ENCODE data around the gene USP34. TPM values are rescaled to one million over a fixed set of nuclear protein-coding genes. Genes with fewer than 3 reads are reported as not detected.
"Not testable (repeated sequence)": the region's sequence is repeated elsewhere in the genome, so short reads cannot be mapped to it uniquely, and the experiment has no call there.

USP34 gene
- polyA plus RNA-seq, 2 donors, result 32.2 to 40.4 TPM

- H3K27me3 ChIP-seq (ENCODE audit: control insufficient read depth in 1 of 2, insufficient read depth in 2 of 2, low read length in 2 of 2); H3K27ac ChIP-seq (ENCODE audit: low read depth in 2 of 2, low read length in 1 of 2); H3K4me1 ChIP-seq (ENCODE audit: control insufficient read depth in 2 of 2, insufficient read depth in 2 of 2, low read length in 1 of 2); H3K36me3 ChIP-seq (ENCODE audit: control insufficient read depth in 2 of 2, insufficient read depth in 2 of 2, low read length in 1 of 2); H3K4me3 ChIP-seq (ENCODE audit: low read depth in 1 of 2, low read length in 2 of 2); H3K9me3 ChIP-seq (ENCODE audit: control insufficient read depth in 2 of 2, insufficient read depth in 1 of 2, low read depth in 1 of 2, low read length in 1 of 2): not testable (repeated sequence)
- 94 to 95% methylated on average over 7 of the region's 7 CpGs for WGBS, 2 donors
Observed at GRCh38 chr2:61165082-61165481, 305.8 kb downstream of the USP34 start.

DNA sequence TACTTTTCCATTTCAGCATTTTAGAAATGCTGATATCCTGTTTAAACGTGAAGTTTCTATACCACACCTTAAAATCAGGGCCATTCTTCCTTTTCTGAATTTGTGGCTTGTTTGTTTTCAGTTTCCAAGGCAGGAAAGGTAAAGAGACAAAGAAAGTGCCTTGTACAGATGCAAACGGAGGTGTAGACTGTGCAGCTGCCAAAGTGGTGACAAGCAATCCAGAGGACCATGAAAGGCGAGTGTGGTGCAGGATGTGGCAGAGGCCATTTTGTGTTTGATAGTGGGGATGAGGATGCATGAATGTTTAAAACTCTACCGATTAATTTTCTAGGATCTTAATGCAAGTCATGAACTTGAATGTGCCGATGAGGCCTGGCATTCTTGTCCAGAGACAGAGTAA, 308.2 kb downstream of the USP34 start:
- Histone ChIP-seq H3K4me3 (ENCODE audit: low read depth in 1 of 2, low read length in 2 of 2) (no peak overlapping the region), H3K27ac (ENCODE audit: low read depth in 2 of 2, low read length in 1 of 2) (no peak overlapping the region), H3K9me3 (ENCODE audit: control insufficient read depth in 2 of 2, insufficient read depth in 1 of 2, low read depth in 1 of 2, low read length in 1 of 2) (no peaks in the 10 kb centered on the region), H3K27me3 (ENCODE audit: control insufficient read depth in 1 of 2, insufficient read depth in 2 of 2, low read length in 2 of 2) (no peaks in the 10 kb centered on the region), H3K36me3 (ENCODE audit: control insufficient read depth in 2 of 2, insufficient read depth in 2 of 2, low read length in 1 of 2) (peaks cover 2 to 3% of the 10 kb centered on the region in 2 donors), H3K4me1 (ENCODE audit: control insufficient read depth in 2 of 2, insufficient read depth in 2 of 2, low read length in 1 of 2) (no peaks in the 10 kb centered on the region)
- 80 to 83% methylated on average over 5 of the region's 5 CpGs for WGBS, 2 donors

GRCh38 chr2:61161888-61162287, 309.0 kb downstream of the USP34 start, which contains the start of gene C2orf74:
C2orf74 (plus strand) TSS chr2:61162188; CDS start chr2:61162515, 327 bp downstream.
- WGBS, 2 donors, result 86 to 93% methylated on average over 5 of the region's 5 CpGs
- Histone ChIP-seq H3K27ac (ENCODE audit: low read depth in 2 of 2, low read length in 1 of 2) (no peak within 1 kb of the TSS), H3K9me3 (ENCODE audit: control insufficient read depth in 2 of 2, insufficient read depth in 1 of 2, low read depth in 1 of 2, low read length in 1 of 2) (no peaks in the 10 kb centered on the region), H3K4me3 (ENCODE audit: low read depth in 1 of 2, low read length in 2 of 2) (no peak within 1 kb of the TSS), H3K27me3 (ENCODE audit: control insufficient read depth in 1 of 2, insufficient read depth in 2 of 2, low read length in 2 of 2) (no peaks in the 10 kb centered on the region), H3K36me3 (ENCODE audit: control insufficient read depth in 2 of 2, insufficient read depth in 2 of 2, low read length in 1 of 2) (peaks cover 2 to 3% of the 10 kb centered on the region in 2 donors), H3K4me1 (ENCODE audit: control insufficient read depth in 2 of 2, insufficient read depth in 2 of 2, low read length in 1 of 2) (no peaks in the 10 kb centered on the region)

DNA sequence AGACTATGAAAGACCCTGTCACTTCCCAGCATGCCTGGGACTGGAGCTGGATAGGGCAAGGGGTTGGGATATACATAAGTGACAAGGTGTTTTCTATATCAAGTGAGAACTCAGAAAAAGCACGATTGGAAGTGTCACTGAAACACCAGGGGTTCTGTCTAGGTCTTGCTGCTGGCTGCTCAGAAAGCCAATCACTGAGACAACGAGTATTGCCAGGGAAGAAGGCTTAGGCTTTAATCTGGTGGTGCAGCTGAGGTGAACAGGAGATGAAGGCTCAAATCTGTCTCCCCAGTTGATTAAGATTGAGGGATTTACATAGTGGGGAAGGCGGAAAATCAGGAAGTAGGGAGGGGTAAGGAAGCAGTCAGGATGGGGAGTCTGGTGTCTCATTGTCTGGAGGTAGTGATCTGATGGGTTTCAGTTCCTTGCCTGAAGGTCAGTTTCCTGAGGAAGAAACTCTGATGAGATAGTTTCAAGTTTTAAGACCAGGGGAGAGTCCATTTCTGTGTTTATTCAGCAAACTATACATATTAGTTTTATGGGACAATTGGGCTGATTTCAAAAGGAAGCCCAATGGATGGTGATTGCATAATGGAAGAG, 312.4 kb downstream of the USP34 start:
- no peaks in the 10 kb centered on the region for H3K27me3 ChIP-seq (ENCODE audit: control insufficient read depth in 1 of 2, insufficient read depth in 2 of 2, low read length in 2 of 2)
- H3K27ac ChIP-seq (ENCODE audit: low read depth in 2 of 2, low read length in 1 of 2), result peak overlapping the region in 1 of 2 donors; percentile 19
- 63 to 76% methylated on average over 3 of the region's 3 CpGs for WGBS, 2 donors
- no peak overlapping the region for H3K4me3 ChIP-seq (ENCODE audit: low read depth in 1 of 2, low read length in 2 of 2)
- H3K4me1 ChIP-seq (ENCODE audit: control insufficient read depth in 2 of 2, insufficient read depth in 2 of 2, low read length in 1 of 2), result no peaks in the 10 kb centered on the region
- no peaks in the 10 kb centered on the region for H3K9me3 ChIP-seq (ENCODE audit: control insufficient read depth in 2 of 2, insufficient read depth in 1 of 2, low read depth in 1 of 2, low read length in 1 of 2)
- H3K36me3 ChIP-seq (ENCODE audit: control insufficient read depth in 2 of 2, insufficient read depth in 2 of 2, low read length in 1 of 2), result peaks cover 0 to 3% of the 10 kb centered on the region in 2 donors

GRCh38 chr2:61157371-61158003, 313.4 kb downstream of the USP34 start:
- H3K9me3 ChIP-seq (ENCODE audit: control insufficient read depth in 2 of 2, insufficient read depth in 1 of 2, low read depth in 1 of 2, low read length in 1 of 2), result no peaks in the 10 kb centered on the region
- 94% methylated on average over 5 of the region's 5 CpGs for WGBS, 2 donors
- H3K4me3 ChIP-seq (ENCODE audit: low read depth in 1 of 2, low read length in 2 of 2), result no peak overlapping the region
- H3K27me3 ChIP-seq (ENCODE audit: control insufficient read depth in 1 of 2, insufficient read depth in 2 of 2, low read length in 2 of 2), result no peaks in the 10 kb centered on the region
- H3K4me1 ChIP-seq (ENCODE audit: control insufficient read depth in 2 of 2, insufficient read depth in 2 of 2, low read length in 1 of 2), result no peaks in the 10 kb centered on the region
- H3K36me3 ChIP-seq (ENCODE audit: control insufficient read depth in 2 of 2, insufficient read depth in 2 of 2, low read length in 1 of 2), result no peaks in the 10 kb centered on the region
- H3K27ac ChIP-seq (ENCODE audit: low read depth in 2 of 2, low read length in 1 of 2), result no peak overlapping the region

- H3K4me1 ChIP-seq (ENCODE audit: control insufficient read depth in 2 of 2, insufficient read depth in 2 of 2, low read length in 1 of 2), result no peaks in the 10 kb centered on the region
- H3K27ac ChIP-seq (ENCODE audit: low read depth in 2 of 2, low read length in 1 of 2), result no peak overlapping the region
- H3K27me3 ChIP-seq (ENCODE audit: control insufficient read depth in 1 of 2, insufficient read depth in 2 of 2, low read length in 2 of 2), result no peaks in the 10 kb centered on the region
- WGBS, 2 donors, result 100% methylated on average over 1 of the region's 1 CpG
- no peaks in the 10 kb centered on the region for H3K9me3 ChIP-seq (ENCODE audit: control insufficient read depth in 2 of 2, insufficient read depth in 1 of 2, low read depth in 1 of 2, low read length in 1 of 2)
- no peaks in the 10 kb centered on the region for H3K36me3 ChIP-seq (ENCODE audit: control insufficient read depth in 2 of 2, insufficient read depth in 2 of 2, low read length in 1 of 2)
- no peak overlapping the region for H3K4me3 ChIP-seq (ENCODE audit: low read depth in 1 of 2, low read length in 2 of 2)
Observed at GRCh38 chr2:61151436-61151835, 319.5 kb downstream of the USP34 start.

DNA sequence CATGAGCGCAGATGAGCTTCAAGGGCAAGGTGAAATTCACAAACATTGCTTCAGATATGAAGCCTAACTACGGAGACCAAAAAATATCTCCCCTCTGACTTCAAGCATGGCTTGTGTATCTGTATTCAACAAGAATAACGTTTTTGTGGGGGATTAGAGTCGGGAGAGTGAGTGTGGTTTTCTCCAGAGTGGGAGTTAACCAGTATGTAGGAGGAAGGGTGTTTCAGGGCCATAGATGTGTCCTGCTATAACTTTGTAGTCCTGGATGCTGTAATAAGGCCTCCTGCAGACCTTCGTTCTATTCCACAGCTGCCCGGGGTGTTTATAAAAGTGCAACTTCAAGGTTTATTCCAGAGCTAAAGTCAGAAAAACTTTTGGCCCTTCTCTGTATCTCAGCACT, 321.8 kb downstream of the USP34 start:
- H3K36me3 ChIP-seq (ENCODE audit: control insufficient read depth in 2 of 2, insufficient read depth in 2 of 2, low read length in 1 of 2), result no peaks in the 10 kb centered on the region
- WGBS, 2 donors, result 86 to 89% methylated on average over 6 of the region's 6 CpGs

GRCh38 chr2:61148091-61148490, 322.8 kb downstream of the USP34 start:
- not testable (repeated sequence) for H3K9me3 ChIP-seq (ENCODE audit: control insufficient read depth in 2 of 2, insufficient read depth in 1 of 2, low read depth in 1 of 2, low read length in 1 of 2); H3K27me3 ChIP-seq (ENCODE audit: control insufficient read depth in 1 of 2, insufficient read depth in 2 of 2, low read length in 2 of 2); H3K36me3 ChIP-seq (ENCODE audit: control insufficient read depth in 2 of 2, insufficient read depth in 2 of 2, low read length in 1 of 2); H3K27ac ChIP-seq (ENCODE audit: low read depth in 2 of 2, low read length in 1 of 2); H3K4me3 ChIP-seq (ENCODE audit: low read depth in 1 of 2, low read length in 2 of 2); H3K4me1 ChIP-seq (ENCODE audit: control insufficient read depth in 2 of 2, insufficient read depth in 2 of 2, low read length in 1 of 2)
- 95 to 96% methylated on average over 5 of the region's 5 CpGs for WGBS, 2 donors

More for the DNA sequence above, 321.8 kb downstream of the USP34 start:
- Histone ChIP-seq H3K27me3 (ENCODE audit: control insufficient read depth in 1 of 2, insufficient read depth in 2 of 2, low read length in 2 of 2) (no peaks in the 10 kb centered on the region), H3K4me3 (ENCODE audit: low read depth in 1 of 2, low read length in 2 of 2) (no peak overlapping the region), H3K9me3 (ENCODE audit: control insufficient read depth in 2 of 2, insufficient read depth in 1 of 2, low read depth in 1 of 2, low read length in 1 of 2) (no peaks in the 10 kb centered on the region), H3K4me1 (ENCODE audit: control insufficient read depth in 2 of 2, insufficient read depth in 2 of 2, low read length in 1 of 2) (peaks cover 0 to 2% of the 10 kb centered on the region in 2 donors), H3K27ac (ENCODE audit: low read depth in 2 of 2, low read length in 1 of 2) (no peak overlapping the region)

GRCh38 chr2:61145990-61146389, 324.9 kb downstream of the USP34 start:
- Histone ChIP-seq H3K9me3 (ENCODE audit: control insufficient read depth in 2 of 2, insufficient read depth in 1 of 2, low read depth in 1 of 2, low read length in 1 of 2) (no peaks in the 10 kb centered on the region), H3K27ac (ENCODE audit: low read depth in 2 of 2, low read length in 1 of 2) (no peak overlapping the region), H3K4me3 (ENCODE audit: low read depth in 1 of 2, low read length in 2 of 2) (no peak overlapping the region), H3K27me3 (ENCODE audit: control insufficient read depth in 1 of 2, insufficient read depth in 2 of 2, low read length in 2 of 2) (no peaks in the 10 kb centered on the region), H3K4me1 (ENCODE audit: control insufficient read depth in 2 of 2, insufficient read depth in 2 of 2, low read length in 1 of 2) (peaks cover 0 to 2% of the 10 kb centered on the region in 2 donors), H3K36me3 (ENCODE audit: control insufficient read depth in 2 of 2, insufficient read depth in 2 of 2, low read length in 1 of 2) (no peaks in the 10 kb centered on the region)
- WGBS, 2 donors, result 94 to 100% methylated on average over 2 of the region's 2 CpGs
